HEK293 (cell line): ENCODE results near the gene ABHD17A.

Source experiments
- CTCF ChIA-PET: fragments of 350-600 bp; formaldehyde crosslinking; extraction: SDS; loops from one replicate; lab custom pipeline; 2021; ENCODE audit warnings: antibody characterized with exemption; lab: Yijun Ruan, JAX
- POLR2A ChIA-PET: fragments of 300-600 bp; formaldehyde crosslinking; extraction: SDS; loops from one replicate; lab custom pipeline; 2020; ENCODE audit warnings: antibody characterized with exemption, inconsistent platforms; lab: Yijun Ruan, JAX
- H3K27ac ChIP-seq: fragments of 200-500 bp; sonication (Bioruptor generic); 2 replicates; pipeline ENCODE4 v1.5.1; 2014; ENCODE audit warnings: low read depth, low read length, control low read depth, inconsistent platforms; ENCODE audit errors: extremely low read depth
- H3K36me3 ChIP-seq, 2 experiments: fragments of 200-500 bp in 1 of 2; sonication (Bioruptor generic) in 1 of 2; 1 replicate in 1 of 2; 2 replicates in 1 of 2; pipeline ENCODE4 v1.5.1; 2014 to 2017; ENCODE audit warnings: inconsistent platforms in 2 of 2, low read length in 2 of 2; ENCODE audit not compliant: control insufficient read depth in 2 of 2, insufficient read depth in 1 of 2
- H3K4me1 ChIP-seq: fragments of 200-500 bp; sonication (Bioruptor generic); 2 replicates; pipeline ENCODE4 v1.5.1; 2014; ENCODE audit warnings: mild to moderate bottlenecking, low read length, inconsistent platforms; ENCODE audit not compliant: control insufficient read depth, insufficient read depth
- H3K4me3 ChIP-seq: 2 replicates; pipeline ENCODE4 v1.5.1; 2011; ENCODE audit warnings: low read depth, mild to moderate bottlenecking, control low read depth, low read length, moderate library complexity
- H3K9me3 ChIP-seq: fragments of 200-500 bp; sonication (Bioruptor generic); 2 replicates; pipeline ENCODE4 v1.5.1; 2014; ENCODE audit warnings: low read depth, low read length, inconsistent platforms; ENCODE audit not compliant: control insufficient read depth, insufficient read depth
- MZF1 ChIP-seq: fragments of 450-650 bp; formaldehyde crosslinking; IDR thresholded peaks from 2 replicates; pipeline ENCODE4 v1.5.1; 2017; ENCODE audit warnings: missing biosample characterization, missing genetic modification characterization, borderline replicate concordance
- OVOL3 ChIP-seq: fragments of 450-650 bp; formaldehyde crosslinking; IDR thresholded peaks from 2 replicates; pipeline ENCODE4 v1.5.1; 2016; ENCODE audit warnings: missing biosample characterization, missing genetic modification characterization
- ZBTB17 ChIP-seq: fragments of 450-650 bp; formaldehyde crosslinking; IDR thresholded peaks from 2 replicates; pipeline ENCODE4 v1.5.1; 2016; ENCODE audit warnings: missing biosample characterization, missing genetic modification characterization
- ZBTB48 ChIP-seq: fragments of 450-650 bp; formaldehyde crosslinking; IDR thresholded peaks from 2 replicates; pipeline ENCODE4 v1.5.1; 2016; ENCODE audit warnings: missing biosample characterization, missing genetic modification characterization
- ZFHX2 ChIP-seq: fragments of 450-650 bp; formaldehyde crosslinking; conservative IDR thresholded peaks from 2 replicates; pipeline ENCODE4 v1.5.1; 2016; ENCODE audit warnings: missing biosample characterization, missing genetic modification characterization
- ZFP3 ChIP-seq: fragments of 450-650 bp; formaldehyde crosslinking; IDR thresholded peaks from 2 replicates; pipeline ENCODE4 v1.5.1; 2016; ENCODE audit warnings: low read depth, missing biosample characterization, missing genetic modification characterization
- ZFP69B ChIP-seq: fragments of 450-650 bp; formaldehyde crosslinking; IDR thresholded peaks from 2 replicates; pipeline ENCODE4 v1.5.1; 2016; ENCODE audit warnings: missing biosample characterization, missing genetic modification characterization
- ZIC2 ChIP-seq: fragments of 450-650 bp; formaldehyde crosslinking; IDR thresholded peaks from 2 replicates; pipeline ENCODE4 v1.5.1; 2016; ENCODE audit warnings: missing biosample characterization, missing genetic modification characterization
- ZNF175 ChIP-seq: fragments of 450-650 bp; formaldehyde crosslinking; IDR thresholded peaks from 2 replicates; pipeline ENCODE4 v1.5.1; 2016; ENCODE audit warnings: missing biosample characterization, missing genetic modification characterization
- ZNF202 ChIP-seq: fragments of 450-650 bp; formaldehyde crosslinking; IDR thresholded peaks from 2 replicates; pipeline ENCODE4 v1.5.1; 2016; ENCODE audit warnings: missing biosample characterization, missing genetic modification characterization, borderline replicate concordance
- ZNF223 ChIP-seq: fragments of 450-650 bp; formaldehyde crosslinking; IDR thresholded peaks from 2 replicates; pipeline ENCODE4 v1.5.1; 2016; ENCODE audit warnings: missing biosample characterization, missing genetic modification characterization
- ZNF239 ChIP-seq: fragments of 450-650 bp; formaldehyde crosslinking; IDR thresholded peaks from 2 replicates; pipeline ENCODE4 v1.5.1; 2016; ENCODE audit warnings: missing biosample characterization, missing genetic modification characterization
- ZNF341 ChIP-seq: fragments of 450-650 bp; formaldehyde crosslinking; IDR thresholded peaks from 2 replicates; pipeline ENCODE4; 2016; ENCODE audit warnings: low read depth, missing biosample characterization, missing genetic modification characterization
- ZNF48 ChIP-seq: fragments of 450-650 bp; formaldehyde crosslinking; IDR thresholded peaks from 2 replicates; pipeline ENCODE4 v1.5.1; 2016; ENCODE audit warnings: missing biosample characterization, missing genetic modification characterization
- ZNF530 ChIP-seq: fragments of 450-650 bp; formaldehyde crosslinking; IDR thresholded peaks from 2 replicates; pipeline ENCODE4 v1.5.1; 2016; ENCODE audit warnings: low read depth, missing biosample characterization, missing genetic modification characterization
- ZNF555 ChIP-seq: fragments of 450-650 bp; formaldehyde crosslinking; conservative IDR thresholded peaks from 2 replicates; pipeline ENCODE4 v1.5.1; 2017; ENCODE audit warnings: missing biosample characterization, mild to moderate bottlenecking, missing genetic modification characterization, inconsistent platforms
- ZNF600 ChIP-seq: fragments of 450-650 bp; formaldehyde crosslinking; IDR thresholded peaks from 2 replicates; pipeline ENCODE4 v1.5.1; 2016; ENCODE audit warnings: missing biosample characterization, missing genetic modification characterization
- ZNF623 ChIP-seq: fragments of 450-650 bp; formaldehyde crosslinking; IDR thresholded peaks from 2 replicates; pipeline ENCODE4 v1.5.1; 2016; ENCODE audit warnings: missing biosample characterization, missing genetic modification characterization
- ZNF629 ChIP-seq: fragments of 450-650 bp; formaldehyde crosslinking; IDR thresholded peaks from 2 replicates; pipeline ENCODE4 v1.5.1; 2017; ENCODE audit warnings: missing biosample characterization, missing genetic modification characterization
- TF ChIP-seq, protein P1 (sequence below): fragments of 450-650 bp; formaldehyde crosslinking; IDR thresholded peaks from 2 replicates; pipeline ENCODE4 v1.5.1; 2016; ENCODE audit warnings: missing biosample characterization, missing genetic modification characterization
- TF ChIP-seq, protein P2 (sequence below): fragments of 450-650 bp; formaldehyde crosslinking; IDR thresholded peaks from 2 replicates; pipeline ENCODE4 v1.5.1; 2016; ENCODE audit warnings: missing biosample characterization, missing genetic modification characterization
- TF ChIP-seq, protein P3 (sequence below): fragments of 450-650 bp; formaldehyde crosslinking; IDR thresholded peaks from 2 replicates; pipeline ENCODE4 v1.5.1; 2016; ENCODE audit warnings: missing biosample characterization, missing genetic modification characterization
- TF ChIP-seq, protein P4 (sequence below): sonication (generic); formaldehyde crosslinking; IDR thresholded peaks from 2 replicates; pipeline ENCODE4 v1.8.1; 2022; ENCODE audit warnings: mild to moderate bottlenecking, moderate library complexity, missing genetic modification reagents
- TF ChIP-seq, protein P5 (sequence below): fragments of 450-650 bp; formaldehyde crosslinking; IDR thresholded peaks from 2 replicates; pipeline ENCODE4 v1.5.1; 2016; ENCODE audit warnings: missing biosample characterization, missing genetic modification characterization

ABHD17A gene

DNA sequence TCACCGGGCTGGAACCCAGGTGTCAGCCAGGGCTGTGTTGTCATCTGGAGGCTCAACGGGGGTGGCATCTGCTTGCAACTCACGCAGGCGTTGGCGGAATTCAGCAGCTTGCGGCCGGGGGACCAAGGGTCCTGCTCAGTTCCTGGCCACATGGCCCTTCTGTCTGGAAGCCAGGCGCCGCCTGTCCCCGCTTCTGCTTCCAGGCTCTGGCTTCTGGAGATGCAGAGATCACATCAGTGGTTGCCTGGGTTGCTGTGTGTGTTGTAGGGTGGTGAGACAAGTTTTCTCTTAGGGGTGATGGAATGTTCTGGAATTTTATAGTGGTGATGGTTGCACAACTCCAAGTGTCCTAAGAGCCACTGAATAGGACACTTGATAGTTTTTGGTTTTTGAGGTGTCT is 24.9 kb upstream of the ABHD17A start:
- no peak overlapping the region for H3K4me3 ChIP-seq
- no peaks in the 10 kb centered on the region for H3K9me3 ChIP-seq
- CTCF ChIA-PET, result interaction anchor here (0.6 kb wide), 1 partner anchor 573 kb away, joined by 4 read pairs; no protein-coding TSS in a partner anchor
- POLR2A ChIA-PET, result no interaction called here
- peaks cover 0 to 54% of the 10 kb centered on the region in 2 experiments; a peak in 2 of 3 replicates for H3K36me3 ChIP-seq
- no peak for TF ChIP-seq ZFP69B (tag by site-specific recombination)
- no peak for TF ChIP-seq OVOL3
- no peak for TF ChIP-seq MZF1 (tag by site-specific recombination)
- 0 out of 2 replicates have a peak, but pooled peaks have one; percentile 46 for TF ChIP-seq ZNF600 (tag by site-specific recombination)
- H3K27ac ChIP-seq, result no peak overlapping the region
- peaks cover 12% of the 10 kb centered on the region for H3K4me1 ChIP-seq

DNA sequence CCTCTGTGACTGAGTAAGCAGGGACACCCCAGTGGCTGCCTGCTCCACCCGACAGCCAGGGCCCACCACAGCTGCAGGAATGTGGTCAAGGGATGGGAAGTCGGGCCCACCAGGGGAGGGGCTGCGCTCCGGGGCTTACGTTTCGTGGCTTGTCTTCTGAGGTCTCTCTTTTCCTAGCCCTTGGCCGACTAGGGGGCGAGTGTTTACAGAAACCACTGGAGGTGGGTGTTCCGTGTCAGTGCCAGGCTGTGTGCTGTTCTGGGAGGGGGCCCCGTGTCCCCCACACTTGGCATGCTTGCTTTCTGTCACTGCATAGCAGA is 24.4 kb upstream of the ABHD17A start:
- CTCF ChIA-PET, result interaction anchor here (1.1 kb wide), 1 partner anchor 38 kb away, joined by 4 read pairs; no protein-coding TSS in a partner anchor
- POLR2A ChIA-PET, result no interaction called here
- TF ChIP-seq ZIC2 (tag by site-specific recombination) (peak; percentile 48; the same call in 1 of the 2 replicates), ZNF341 (tag by site-specific recombination) (peak; percentile 26; the same call in 1 of the 2 replicates), ZNF629 (tag by site-specific recombination) (0 out of 2 replicates have a peak, but pooled peaks have one; percentile 2), ZBTB48 (peak; percentile 7; the same call in 1 of the 2 replicates), ZFHX2 (tag by site-specific recombination) (0 out of 2 replicates have a peak, but pooled peaks have one; percentile 15)
- TF ChIP-seq, protein P1, sequence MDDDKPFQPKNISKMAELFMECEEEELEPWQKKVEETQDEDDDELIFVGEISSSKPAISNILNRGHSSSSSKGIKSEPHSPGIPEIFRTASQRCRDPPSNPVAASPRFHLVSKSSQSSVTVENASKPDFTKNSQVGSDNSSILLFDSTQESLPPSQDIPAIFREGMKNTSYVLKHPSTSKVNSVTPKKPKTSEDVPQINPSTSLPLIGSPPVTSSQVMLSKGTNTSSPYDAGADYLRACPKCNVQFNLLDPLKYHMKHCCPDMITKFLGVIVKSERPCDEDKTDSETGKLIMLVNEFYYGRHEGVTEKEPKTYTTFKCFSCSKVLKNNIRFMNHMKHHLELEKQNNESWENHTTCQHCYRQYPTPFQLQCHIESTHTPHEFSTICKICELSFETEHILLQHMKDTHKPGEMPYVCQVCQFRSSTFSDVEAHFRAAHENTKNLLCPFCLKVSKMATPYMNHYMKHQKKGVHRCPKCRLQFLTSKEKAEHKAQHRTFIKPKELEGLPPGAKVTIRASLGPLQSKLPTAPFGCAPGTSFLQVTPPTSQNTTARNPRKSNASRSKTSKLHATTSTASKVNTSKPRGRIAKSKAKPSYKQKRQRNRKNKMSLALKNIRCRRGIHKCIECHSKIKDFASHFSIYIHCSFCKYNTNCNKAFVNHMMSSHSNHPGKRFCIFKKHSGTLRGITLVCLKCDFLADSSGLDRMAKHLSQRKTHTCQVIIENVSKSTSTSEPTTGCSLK (tag by site-specific recombination), result no peak
- no peaks in the 10 kb centered on the region for H3K9me3 ChIP-seq
- H3K36me3 ChIP-seq, result peaks cover 0 to 49% of the 10 kb centered on the region in 2 experiments; a peak in 2 of 3 replicates
- H3K27ac ChIP-seq, result 0 out of 2 replicates have a peak overlapping the region, but pooled peaks have one; percentile 38
- H3K4me3 ChIP-seq, result no peak overlapping the region
- H3K4me1 ChIP-seq, result peaks cover 12% of the 10 kb centered on the region

DNA sequence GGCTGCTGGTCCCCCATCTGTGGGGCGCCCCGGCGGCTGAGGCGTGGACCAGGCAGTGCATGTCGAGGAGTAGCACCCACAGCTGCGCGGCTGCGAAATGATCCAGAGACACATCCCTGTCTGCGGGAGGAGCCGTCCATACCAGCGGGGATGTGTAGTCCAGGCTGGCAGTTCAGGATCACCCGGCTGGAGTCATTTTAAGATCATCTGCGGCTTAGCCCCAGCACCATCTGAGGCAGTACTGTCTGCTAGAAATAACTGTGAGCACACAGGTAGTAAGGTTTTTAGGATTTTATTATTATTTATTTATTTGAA is 23.0 kb upstream of the ABHD17A start:
- Histone ChIP-seq H3K4me1 (peaks cover 12% of the 10 kb centered on the region), H3K4me3 (no peak overlapping the region), H3K9me3 (no peaks in the 10 kb centered on the region), H3K36me3 (peaks cover 0 to 37% of the 10 kb centered on the region in 2 experiments; a peak in 2 of 3 replicates), H3K27ac (no peak overlapping the region)
- CTCF ChIA-PET, result interaction anchor here (0.6 kb wide), 1 partner anchor 111 kb away, joined by 5 read pairs; no protein-coding TSS in a partner anchor
- POLR2A ChIA-PET, result no interaction called here
- TF ChIP-seq ZNF223 (tag by site-specific recombination) (no peak), ZNF530 (tag by site-specific recombination) (no peak), ZNF202 (tag by site-specific recombination) (no peak), ZNF175 (tag by site-specific recombination) (no peak), ZBTB17 (no peak), ZFP3 (no peak), ZNF48 (tag by site-specific recombination) (no peak), ZNF555 (tag by site-specific recombination) (no peak), ZNF239 (tag by site-specific recombination) (no peak), ZNF623 (tag by site-specific recombination) (no peak), ZIC2 (tag by site-specific recombination) (no peak)
- TF ChIP-seq, protein P2, sequence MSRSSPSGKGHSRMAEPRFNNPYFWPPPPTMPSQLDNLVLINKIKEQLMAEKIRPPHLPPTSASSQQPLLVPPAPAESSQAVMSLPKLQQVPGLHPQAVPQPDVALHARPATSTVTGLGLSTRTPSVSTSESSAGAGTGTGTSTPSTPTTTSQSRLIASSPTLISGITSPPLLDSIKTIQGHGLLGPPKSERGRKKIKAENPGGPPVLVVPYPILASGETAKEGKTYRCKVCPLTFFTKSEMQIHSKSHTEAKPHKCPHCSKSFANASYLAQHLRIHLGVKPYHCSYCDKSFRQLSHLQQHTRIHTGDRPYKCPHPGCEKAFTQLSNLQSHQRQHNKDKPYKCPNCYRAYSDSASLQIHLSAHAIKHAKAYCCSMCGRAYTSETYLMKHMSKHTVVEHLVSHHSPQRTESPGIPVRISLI, result no peak
- TF ChIP-seq, protein P3, sequence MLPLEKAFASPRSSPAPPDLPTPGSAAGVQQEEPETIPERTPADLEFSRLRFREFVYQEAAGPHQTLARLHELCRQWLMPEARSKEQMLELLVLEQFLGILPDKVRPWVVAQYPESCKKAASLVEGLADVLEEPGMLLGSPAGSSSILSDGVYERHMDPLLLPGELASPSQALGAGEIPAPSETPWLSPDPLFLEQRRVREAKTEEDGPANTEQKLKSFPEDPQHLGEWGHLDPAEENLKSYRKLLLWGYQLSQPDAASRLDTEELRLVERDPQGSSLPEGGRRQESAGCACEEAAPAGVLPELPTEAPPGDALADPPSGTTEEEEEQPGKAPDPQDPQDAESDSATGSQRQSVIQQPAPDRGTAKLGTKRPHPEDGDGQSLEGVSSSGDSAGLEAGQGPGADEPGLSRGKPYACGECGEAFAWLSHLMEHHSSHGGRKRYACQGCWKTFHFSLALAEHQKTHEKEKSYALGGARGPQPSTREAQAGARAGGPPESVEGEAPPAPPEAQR (tag by site-specific recombination), result no peak
- TF ChIP-seq, protein P4, sequence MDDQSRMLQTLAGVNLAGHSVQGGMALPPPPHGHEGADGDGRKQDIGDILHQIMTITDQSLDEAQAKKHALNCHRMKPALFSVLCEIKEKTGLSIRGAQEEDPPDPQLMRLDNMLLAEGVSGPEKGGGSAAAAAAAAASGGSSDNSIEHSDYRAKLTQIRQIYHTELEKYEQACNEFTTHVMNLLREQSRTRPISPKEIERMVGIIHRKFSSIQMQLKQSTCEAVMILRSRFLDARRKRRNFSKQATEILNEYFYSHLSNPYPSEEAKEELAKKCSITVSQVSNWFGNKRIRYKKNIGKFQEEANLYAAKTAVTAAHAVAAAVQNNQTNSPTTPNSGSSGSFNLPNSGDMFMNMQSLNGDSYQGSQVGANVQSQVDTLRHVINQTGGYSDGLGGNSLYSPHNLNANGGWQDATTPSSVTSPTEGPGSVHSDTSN (CRISPR knock-in tag), result no peak
- TF ChIP-seq, protein P5, sequence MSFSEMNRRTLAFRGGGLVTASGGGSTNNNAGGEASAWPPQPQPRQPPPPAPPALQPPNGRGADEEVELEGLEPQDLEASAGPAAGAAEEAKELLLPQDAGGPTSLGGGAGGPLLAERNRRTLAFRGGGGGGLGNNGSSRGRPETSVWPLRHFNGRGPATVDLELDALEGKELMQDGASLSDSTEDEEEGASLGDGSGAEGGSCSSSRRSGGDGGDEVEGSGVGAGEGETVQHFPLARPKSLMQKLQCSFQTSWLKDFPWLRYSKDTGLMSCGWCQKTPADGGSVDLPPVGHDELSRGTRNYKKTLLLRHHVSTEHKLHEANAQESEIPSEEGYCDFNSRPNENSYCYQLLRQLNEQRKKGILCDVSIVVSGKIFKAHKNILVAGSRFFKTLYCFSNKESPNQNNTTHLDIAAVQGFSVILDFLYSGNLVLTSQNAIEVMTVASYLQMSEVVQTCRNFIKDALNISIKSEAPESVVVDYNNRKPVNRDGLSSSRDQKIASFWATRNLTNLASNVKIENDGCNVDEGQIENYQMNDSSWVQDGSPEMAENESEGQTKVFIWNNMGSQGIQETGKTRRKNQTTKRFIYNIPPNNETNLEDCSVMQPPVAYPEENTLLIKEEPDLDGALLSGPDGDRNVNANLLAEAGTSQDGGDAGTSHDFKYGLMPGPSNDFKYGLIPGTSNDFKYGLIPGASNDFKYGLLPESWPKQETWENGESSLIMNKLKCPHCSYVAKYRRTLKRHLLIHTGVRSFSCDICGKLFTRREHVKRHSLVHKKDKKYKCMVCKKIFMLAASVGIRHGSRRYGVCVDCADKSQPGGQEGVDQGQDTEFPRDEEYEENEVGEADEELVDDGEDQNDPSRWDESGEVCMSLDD (tag by site-specific recombination), result no peak
